ENCODE measurements around the gene PTPRM.

The PTPRM gene

DNA sequence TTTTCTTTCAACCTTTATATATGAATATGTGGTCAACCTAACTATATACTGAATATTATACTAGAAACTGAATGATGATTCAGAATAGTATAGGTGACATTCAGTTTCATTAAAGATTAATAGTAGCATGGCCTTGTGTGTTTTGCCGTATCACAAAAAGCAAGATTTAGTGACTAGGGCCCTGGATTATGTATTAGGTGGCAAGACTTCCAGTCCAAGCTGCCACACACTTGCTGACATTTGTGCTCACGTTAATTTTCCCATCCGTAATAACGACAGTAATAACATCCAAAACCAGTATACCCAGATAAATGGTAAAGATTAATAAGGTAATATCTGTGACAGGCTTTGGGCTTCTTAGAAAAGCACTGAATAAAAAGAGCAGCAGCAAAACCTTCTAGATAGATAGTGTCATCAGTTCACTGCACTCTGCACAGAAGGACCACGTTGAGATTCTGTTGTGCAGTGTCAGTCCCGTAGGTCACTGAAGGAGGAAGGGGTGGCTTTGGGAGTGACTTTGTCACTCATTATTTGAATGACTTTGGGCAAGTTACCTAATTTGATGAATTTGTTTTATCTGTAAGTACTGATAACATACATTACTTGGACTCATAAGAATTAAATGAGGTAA lies 451.7 kb downstream of the PTPRM start:
- TF ChIP-seq, protein P1, sequence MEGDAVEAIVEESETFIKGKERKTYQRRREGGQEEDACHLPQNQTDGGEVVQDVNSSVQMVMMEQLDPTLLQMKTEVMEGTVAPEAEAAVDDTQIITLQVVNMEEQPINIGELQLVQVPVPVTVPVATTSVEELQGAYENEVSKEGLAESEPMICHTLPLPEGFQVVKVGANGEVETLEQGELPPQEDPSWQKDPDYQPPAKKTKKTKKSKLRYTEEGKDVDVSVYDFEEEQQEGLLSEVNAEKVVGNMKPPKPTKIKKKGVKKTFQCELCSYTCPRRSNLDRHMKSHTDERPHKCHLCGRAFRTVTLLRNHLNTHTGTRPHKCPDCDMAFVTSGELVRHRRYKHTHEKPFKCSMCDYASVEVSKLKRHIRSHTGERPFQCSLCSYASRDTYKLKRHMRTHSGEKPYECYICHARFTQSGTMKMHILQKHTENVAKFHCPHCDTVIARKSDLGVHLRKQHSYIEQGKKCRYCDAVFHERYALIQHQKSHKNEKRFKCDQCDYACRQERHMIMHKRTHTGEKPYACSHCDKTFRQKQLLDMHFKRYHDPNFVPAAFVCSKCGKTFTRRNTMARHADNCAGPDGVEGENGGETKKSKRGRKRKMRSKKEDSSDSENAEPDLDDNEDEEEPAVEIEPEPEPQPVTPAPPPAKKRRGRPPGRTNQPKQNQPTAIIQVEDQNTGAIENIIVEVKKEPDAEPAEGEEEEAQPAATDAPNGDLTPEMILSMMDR (IDR thresholded peaks at IDR 0.05): no peak
- Histone ChIP-seq H3K4me1 (ENCODE audit: control insufficient read depth in 1 of 2, insufficient read depth in 1 of 2, low read depth in 1 of 2, low read length in 1 of 2) (no peaks in the 10 kb centered on the region), H3K27ac (no peak overlapping the region), H3K4me3 (ENCODE audit: low read depth in 1 of 2, low read length in 1 of 2) (no peak overlapping the region), H3K9me3 (no peaks in the 10 kb centered on the region), H3K27me3 (no peaks in the 10 kb centered on the region), H3K36me3 (no peaks in the 10 kb centered on the region)

- Histone ChIP-seq H3K36me3 (no peaks in the 10 kb centered on the region), H3K27ac (no peak overlapping the region), H3K4me3 (ENCODE audit: low read depth in 1 of 2, low read length in 1 of 2) (no peak overlapping the region), H3K27me3 (no peaks in the 10 kb centered on the region), H3K4me1 (ENCODE audit: control insufficient read depth in 1 of 2, insufficient read depth in 1 of 2, low read depth in 1 of 2, low read length in 1 of 2) (no peaks in the 10 kb centered on the region), H3K9me3 (no peaks in the 10 kb centered on the region)
- TF ChIP-seq, protein P1 (IDR thresholded peaks at IDR 0.05): no peak
These were observed 452.5 kb downstream of the PTPRM start for GRCh38 chr18:8019600-8019999.

- TF ChIP-seq, protein P1 (IDR thresholded peaks at IDR 0.05): no peak
- H3K36me3 ChIP-seq: no peaks in the 10 kb centered on the region
- no peak overlapping the region for H3K27ac ChIP-seq
These were observed 453.2 kb downstream of the PTPRM start for GRCh38 chr18:8020132-8020846.

GRCh38 chr18:8029061-8029460 lies 461.9 kb downstream of the PTPRM start:
- no peak overlapping the region for H3K4me3 ChIP-seq (ENCODE audit: low read depth in 1 of 2, low read length in 1 of 2)
- no peaks in the 10 kb centered on the region for H3K27me3 ChIP-seq
- H3K27ac ChIP-seq: no peak overlapping the region
- H3K36me3 ChIP-seq: no peaks in the 10 kb centered on the region
- H3K4me1 ChIP-seq (ENCODE audit: control insufficient read depth in 1 of 2, insufficient read depth in 1 of 2, low read depth in 1 of 2, low read length in 1 of 2): no peaks in the 10 kb centered on the region
- TF ChIP-seq, protein P1 (IDR thresholded peaks at IDR 0.05): no peak
- no peaks in the 10 kb centered on the region for H3K9me3 ChIP-seq

More at GRCh38 chr18:8020132-8020846, 453.2 kb downstream of the PTPRM start:
- H3K27me3 ChIP-seq: no peaks in the 10 kb centered on the region
- H3K4me1 ChIP-seq (ENCODE audit: control insufficient read depth in 1 of 2, insufficient read depth in 1 of 2, low read depth in 1 of 2, low read length in 1 of 2): no peaks in the 10 kb centered on the region
- no peaks in the 10 kb centered on the region for H3K9me3 ChIP-seq
- no peak overlapping the region for H3K4me3 ChIP-seq (ENCODE audit: low read depth in 1 of 2, low read length in 1 of 2)

DNA sequence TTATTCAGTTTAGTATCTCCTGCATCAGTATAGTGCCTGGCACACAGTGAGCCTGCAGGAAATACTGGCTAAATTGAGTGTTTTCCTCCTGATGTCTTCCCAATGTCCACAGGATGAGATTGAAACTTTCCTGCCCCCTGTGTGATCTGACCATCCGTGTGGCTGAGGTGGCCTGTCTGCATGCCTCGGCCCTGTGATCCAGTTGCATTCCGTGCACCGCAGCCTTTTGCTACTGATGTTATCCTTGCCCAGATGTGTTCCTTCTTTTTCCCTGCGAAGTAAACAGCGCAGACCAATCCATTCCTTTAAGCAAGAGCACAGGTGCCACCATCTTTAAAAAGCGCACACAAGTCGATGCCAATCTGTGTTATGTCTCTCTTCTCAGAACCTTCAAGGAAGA lies 462.6 kb downstream of the PTPRM start:
- H3K36me3 ChIP-seq: no peaks in the 10 kb centered on the region
- H3K27me3 ChIP-seq: no peaks in the 10 kb centered on the region
- H3K9me3 ChIP-seq: no peaks in the 10 kb centered on the region
- TF ChIP-seq, protein P1 (IDR thresholded peaks at IDR 0.05): no peak
- H3K4me1 ChIP-seq (ENCODE audit: control insufficient read depth in 1 of 2, insufficient read depth in 1 of 2, low read depth in 1 of 2, low read length in 1 of 2): no peaks in the 10 kb centered on the region
- no peak overlapping the region for H3K4me3 ChIP-seq (ENCODE audit: low read depth in 1 of 2, low read length in 1 of 2)
- no peak overlapping the region for H3K27ac ChIP-seq

Measured in neutrophil (primary cell).